Islet precursor cell (in vitro differentiated cells): ENCODE data around the gene IGFBP7.

Experiments
- DNase-seq: peaks from one replicate; pipeline ENCODE4 v3.0.0-alpha.2; 2018

Gene IGFBP7

DNA sequence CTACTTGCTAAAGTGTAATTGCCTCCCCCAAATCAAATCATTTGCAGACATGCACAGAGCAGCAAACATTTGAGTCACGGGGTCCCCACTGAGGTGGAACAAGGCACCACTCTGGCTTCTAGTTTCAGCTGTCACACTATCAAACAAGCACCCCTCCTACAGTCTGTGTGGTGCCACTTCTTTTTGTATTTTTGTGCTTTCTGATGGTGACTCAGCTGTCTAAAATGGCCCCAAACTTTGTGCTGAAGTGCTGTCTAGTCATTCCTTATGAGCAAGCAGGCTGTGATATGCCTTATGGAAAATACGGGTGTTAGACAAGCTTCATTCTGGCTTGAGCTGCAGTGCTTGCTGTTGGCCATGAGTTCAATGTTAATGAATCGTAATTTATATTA, 15.4 kb downstream of the IGFBP7 start:
- no peak for DNase-seq

DNA sequence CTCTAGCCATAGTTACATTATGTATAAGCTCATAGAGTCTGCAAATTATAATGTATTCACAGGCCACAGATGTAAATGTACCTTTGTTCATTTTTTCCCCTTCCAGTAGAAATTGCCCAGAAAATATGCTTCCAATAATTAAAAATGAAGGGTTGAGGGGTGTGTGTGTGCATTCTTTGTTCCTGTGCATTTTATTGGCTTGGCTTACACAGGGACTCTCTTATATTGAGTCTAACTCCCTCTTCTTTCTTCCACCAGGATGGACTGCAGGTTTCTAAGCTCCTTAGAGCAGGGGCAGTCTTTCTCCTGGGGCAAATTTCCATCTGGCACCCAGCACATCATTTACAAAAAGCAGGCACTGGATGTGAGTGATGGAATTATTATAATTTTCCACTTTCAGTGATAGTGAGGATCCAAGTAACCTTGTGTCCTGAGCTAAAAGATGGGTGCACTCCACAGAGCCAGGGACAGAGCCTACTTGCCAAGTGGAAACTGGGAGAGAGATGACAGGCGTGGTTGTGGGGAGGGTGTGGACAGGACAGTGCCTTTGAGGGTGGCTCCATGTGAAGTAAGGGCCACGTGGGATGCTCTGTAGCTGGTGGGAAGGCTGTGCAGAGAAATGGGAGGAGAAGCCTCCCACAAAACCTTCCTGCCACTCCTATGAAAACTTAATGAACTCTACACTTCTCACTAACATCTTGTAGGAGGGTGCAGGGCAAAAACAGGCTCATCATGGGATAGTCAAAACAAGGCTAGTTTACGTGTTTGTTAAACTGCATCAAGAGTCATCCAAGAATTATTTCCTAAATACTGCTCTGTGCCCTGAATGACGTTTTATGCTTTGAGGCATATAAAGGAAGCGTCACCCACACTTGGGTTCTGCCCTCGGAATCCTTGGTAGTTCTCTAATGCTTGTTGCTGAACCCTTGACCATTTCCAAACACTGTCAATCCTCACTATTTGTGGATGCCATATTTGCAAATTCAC, 16.0 kb downstream of the IGFBP7 start:
- no peak for DNase-seq

DNA sequence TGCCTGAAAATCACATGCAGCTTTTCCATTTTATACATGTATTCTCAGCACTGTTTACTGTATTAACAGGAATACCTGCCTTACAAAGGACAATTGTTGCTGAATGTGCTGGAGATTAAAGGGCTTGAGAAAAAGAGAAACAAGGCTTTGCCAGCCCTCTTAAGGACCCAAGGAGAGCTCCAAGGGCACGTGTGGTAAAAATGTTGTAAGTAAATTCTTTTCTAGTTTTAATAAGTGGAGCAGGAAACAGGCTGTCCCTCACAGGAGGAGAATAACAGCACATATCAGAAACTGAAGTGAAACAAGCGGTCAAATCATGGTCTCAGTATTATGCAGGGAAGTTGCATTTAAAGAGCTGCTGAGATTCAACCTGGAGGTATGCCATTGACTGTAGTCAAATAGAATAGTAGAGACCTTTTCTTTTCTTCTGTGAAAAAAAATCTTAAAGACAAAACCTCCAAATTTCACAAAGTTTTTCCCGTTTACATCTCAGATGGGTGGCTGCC, 18.5 kb downstream of the IGFBP7 start:
- DNase-seq: no peak

DNA sequence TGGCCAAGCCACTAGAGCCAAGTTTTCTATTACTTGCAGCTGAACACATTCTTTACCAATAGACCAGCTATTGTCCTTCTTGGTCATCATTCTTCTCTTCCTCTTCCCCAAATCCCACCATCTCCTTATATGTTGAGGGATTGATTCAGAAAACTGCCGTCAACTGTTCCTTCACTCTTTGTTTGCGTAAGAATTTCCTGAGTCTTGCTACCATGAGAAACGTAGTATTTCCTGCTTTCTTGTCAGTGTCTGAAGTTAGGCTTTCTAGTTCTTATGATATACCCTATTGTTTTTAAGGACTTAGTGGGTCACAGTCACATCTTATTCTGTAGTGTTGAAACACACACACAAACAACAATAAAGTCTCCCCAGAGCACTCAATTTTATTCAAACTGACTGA, 20.1 kb downstream of the IGFBP7 start:
- DNase-seq: no peak

DNA sequence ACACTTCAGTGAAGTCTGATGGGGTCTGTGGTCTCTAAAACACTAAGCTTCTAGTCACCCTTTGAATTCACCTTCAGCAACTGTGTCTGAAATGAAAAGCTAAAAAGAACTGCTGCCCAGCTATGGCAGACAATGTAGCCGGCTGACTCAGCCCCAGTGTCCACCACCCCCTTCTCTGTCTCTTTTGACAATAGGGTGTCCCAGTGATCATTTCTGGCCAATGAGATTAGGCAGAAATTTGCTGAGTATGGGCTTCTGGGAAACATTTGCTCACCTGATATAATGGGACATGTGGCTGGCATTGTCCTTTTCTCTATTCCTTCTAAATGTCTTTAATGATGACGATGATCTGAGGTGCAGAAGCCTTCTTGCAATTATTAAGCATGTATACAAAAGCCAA, 20.6 kb downstream of the IGFBP7 start:
- DNase-seq: no peak

DNA sequence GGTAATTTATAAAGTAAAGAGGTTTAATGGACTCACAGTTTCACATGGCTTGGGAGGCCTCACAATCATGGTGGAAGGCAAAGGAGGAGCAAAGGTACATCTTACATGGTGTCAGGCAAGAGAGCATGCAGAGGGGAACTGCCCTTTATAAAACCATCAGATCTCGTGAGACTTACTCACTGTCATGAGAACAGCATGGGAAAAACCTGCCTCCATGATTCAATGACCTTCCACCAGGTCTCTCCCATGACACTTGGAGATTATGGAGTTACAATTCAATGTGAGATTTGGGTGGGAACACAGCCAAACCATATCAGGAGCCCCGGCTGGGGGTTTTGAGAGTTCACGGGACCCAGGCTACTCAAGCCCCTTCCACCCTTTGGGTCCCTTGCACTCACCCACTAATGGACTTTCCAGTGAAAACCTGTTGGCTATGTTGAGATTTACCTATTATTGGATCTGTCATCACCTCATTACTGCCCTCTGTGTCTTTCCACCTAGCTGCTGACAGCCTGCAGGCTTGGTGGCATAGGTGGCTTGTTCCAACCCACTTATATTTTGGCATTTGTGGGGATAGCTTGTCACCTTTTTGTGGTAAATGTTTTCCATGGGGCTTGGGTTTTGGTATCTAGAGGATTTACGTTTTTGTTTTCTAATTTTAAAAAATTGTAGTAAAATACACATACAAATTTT, 24.0 kb downstream of the IGFBP7 start:
- no peak for DNase-seq

DNA sequence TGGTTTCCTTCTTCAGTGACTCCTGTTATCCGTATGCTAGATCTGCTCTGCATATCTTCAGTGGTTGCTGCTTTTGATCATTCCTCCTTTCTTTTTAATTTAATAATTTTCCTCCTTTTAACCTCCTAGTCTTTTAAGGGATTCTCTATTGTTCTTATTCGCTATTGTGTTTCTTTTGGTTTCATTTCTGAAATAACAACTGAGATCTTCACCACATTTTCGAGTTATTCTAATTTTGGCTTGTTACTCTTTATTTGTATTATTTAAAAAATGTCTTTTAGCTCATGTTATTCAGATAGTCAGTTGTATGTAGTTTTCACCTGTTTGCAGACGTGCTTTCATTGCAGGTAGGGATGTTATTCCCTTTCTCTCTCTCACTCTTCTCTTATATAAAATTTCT, 24.9 kb downstream of the IGFBP7 start:
- no peak for DNase-seq

DNA sequence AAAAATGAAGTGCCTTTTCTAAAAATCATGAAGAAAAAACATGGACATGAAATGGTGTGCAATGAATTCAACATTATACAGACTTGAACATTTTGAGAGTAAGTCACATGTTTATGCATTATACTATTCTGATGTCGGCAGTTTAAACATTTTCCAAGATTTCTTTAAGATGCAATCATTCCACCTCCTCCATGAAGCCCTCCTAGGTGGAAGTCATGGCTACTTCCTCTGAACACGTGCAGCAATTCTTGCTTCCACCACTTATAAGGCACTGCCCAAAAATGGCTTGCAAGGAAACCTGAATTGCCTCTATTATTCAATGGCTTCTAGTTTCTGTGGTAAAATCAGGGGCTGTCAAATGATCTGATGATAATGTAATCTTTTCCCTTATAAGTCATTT, 25.8 kb downstream of the IGFBP7 start:
- no peak for DNase-seq

DNA sequence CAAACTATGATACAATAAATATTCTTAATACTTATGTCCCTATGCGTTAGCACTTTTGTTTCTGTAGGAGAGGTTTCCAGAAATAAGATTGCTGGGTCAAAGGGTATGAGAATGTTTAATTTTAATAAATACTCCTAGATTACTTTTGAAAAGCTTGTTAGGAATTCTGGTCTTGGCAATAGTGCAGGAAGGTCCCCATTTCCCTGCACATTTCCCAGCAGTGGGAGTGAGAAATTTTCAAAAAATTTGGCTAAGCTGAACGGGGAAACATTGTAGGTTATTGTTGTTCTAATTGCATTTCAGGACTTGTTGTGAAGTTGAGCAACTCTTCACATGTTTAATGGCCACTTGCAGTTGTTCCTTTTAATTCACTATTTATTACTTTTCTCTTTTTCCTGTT, 27.1 kb downstream of the IGFBP7 start:
- DNase-seq: no peak

DNA sequence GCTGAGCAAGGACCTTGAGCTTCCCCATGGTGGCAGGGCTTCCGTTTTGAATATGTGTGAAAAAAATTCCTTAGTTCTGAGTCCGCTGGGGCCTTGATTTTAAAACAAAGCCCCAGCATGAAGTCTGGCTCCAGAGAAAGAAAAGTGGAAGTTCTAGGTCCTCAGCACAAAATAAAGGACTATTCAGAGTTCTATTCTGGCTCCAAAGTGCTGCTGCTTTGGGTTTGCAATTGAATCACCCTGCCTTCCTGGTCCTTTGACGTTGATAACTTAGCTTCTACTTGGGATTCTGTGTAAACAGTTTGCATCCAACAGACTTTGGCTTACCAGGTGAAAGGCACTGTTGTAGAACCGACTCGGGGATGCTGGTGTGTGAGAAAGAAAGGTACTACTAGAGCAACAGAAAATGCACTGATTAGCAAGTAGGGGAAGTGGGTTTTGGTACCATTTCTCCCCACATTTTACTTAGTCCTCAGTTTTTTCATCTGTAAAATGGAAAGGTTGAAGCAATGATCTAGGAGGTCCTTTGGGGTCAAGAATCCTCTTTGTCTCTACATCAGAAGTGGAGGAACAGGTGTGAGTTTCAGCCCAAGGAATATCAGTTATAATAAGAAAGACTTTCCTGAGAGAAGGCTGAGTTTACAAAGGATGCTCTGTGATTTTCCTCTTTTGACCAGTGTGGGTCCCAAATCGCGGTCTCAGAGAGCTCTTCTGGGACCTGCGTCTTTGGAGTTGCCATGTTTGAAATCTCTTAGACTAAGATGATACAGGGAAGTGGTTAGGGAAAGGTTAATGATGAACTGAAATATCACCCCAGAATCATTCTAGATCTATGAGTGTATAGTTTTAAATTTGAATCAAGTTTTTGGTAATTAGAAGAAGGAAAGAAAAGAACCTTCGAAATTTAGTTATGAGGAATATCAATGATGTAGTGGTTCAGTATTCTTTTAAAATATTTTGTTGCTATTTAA, 28.2 kb downstream of the IGFBP7 start:
- no peak for DNase-seq

DNA sequence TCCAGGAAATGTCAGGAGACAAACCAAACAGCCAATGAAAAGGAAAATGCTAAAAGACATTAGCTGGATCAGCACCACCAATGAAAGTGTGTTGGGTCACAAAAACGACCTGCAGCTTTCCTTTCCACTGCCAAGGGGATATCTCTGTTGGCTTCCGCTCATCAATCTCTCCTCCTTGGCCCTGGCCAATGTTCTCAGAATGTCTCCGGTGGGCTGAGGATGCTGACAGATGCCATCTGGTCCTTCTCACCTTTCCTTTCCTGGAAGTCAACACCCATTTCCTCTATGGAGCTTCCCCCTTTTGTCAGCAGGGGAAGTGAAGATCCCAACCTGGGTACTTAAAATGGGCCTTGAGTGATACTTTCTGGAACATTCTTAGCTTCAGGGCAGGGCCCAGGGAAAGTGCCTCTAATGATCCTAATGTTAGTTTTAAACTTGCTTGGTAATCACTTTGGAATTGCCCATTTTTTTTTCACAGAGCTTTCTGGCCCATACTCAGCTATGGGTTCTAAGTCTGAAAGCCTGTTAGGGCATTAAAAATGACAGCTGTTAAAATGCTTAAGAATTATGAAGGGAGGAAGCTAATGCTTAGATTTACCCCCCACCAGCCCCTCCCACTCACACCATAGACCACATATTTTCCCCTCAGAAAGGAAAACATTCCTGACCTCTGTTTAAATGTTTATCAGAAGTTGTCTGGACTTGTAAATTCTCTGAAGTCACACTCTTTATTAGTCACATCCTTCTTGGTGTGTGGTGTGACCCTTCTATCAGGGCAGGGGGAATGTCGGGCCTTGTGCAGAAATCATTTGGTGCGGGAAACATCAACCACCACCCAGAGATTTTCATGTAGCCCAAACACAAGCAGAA, 29.2 kb downstream of the IGFBP7 start:
- peak; percentile 91 for DNase-seq

DNA sequence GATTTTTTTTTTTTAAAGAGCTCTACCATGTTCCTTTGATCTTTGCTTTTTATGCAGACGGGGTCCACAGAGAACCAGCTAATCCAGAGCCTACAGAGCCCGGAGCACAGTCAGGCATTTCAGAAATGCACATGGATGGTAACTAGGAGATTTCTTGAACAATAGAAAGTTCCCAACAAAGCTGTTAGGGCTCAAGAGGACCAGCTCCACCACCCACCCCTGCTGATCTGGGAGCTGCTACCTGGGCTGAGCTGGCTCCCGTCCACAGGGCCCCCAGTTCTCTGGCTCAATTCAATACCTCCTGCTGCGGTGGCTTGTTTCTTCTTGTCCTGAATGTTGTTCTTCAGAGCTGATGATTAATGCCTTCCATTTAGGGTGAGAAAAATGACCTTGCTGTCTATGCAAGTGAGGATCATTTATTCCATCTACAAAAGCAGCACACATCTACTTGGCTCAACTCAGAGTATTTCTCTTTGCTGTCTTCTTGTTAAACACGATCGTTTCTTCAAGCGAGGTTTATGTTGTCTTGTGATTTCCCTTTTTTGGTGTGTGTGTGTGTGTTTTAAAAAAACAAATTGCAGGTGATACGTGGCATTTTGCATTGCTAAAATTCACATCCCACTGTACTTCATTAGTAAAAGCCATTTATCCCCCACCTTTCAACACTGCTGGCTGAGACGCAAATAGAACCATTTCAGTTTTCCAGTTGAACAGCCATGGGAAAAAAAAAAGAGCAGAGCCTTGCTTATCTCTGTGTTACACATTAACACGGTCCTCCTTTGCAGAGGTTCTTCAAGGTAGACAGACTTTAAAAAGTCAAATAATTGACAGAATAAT, 31.3 kb downstream of the IGFBP7 start:
- peak; percentile 93 for DNase-seq

DNA sequence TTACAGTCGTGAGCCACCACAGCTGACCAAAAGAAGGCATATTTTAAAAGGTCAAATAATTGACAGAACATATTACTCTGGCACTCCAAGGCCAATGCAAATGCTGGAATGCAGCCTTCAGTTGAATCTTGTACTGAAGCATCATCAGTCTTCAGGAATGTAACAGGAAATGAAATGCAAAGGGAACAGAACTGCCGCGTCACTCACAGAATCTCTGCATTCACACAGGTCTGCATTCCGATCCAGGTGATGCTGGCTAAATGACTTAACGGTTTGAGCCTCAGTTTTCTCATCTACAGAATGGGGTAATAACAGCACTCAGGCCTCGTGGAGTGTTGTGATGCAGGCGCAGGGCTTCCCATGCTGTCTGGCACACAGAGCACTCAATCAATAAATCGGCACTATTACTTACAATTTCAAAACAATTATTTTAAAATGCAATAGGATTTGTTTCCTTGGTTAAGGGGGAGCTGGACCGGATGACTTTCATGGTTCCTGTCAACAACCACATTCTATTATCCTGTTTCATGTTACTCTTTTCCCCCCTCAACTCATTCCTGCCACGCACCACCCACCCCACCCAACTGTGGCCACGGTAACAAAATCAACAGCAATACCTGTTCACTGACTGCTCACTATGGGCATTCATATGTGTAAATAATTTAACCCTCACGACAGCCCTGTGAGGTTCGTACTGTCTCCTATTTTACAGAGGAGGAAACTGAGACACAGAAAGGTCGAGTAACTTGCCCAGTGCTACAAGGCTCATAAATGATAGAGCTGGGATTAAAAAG, 32.4 kb downstream of the IGFBP7 start:
- DNase-seq: peak; percentile 89

DNA sequence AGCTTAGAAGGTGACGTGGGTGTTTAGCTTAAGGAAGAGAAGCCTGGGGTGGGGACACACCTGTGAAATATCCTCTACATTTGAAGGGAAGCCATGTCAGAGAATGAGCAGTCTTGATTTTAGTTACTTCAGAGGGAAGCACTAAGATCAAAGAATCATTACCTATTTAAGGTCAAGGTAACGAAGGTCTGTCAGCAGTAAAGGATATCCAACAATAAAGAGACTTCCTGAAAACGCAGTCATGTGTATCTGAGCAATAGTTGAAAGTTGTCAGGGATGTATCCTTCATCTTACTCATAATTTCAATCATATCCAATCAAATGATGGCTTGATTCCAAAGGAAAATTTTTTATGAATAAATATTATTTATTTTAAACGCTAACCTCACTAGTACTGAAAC, 33.5 kb downstream of the IGFBP7 start:
- DNase-seq: no peak

DNA sequence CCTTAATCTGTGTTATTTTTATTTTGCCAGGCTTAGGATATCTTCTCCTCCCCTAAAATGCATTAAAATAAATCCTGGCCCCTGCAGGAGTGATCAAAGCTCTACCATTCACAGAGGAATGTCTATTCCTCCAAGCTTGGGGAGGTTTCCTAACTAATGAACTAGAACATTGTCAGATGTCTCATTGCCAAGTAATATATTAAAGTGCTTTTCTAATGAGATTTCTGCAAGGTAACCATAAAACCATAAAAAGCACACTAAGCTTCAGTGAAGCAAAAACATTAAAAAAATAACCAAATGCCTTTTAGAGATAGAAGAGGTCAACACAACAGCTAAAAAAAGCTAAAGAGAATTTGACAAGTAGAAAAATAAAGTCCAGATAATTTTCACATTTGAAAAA, 34.8 kb downstream of the IGFBP7 start:
- no peak for DNase-seq

DNA sequence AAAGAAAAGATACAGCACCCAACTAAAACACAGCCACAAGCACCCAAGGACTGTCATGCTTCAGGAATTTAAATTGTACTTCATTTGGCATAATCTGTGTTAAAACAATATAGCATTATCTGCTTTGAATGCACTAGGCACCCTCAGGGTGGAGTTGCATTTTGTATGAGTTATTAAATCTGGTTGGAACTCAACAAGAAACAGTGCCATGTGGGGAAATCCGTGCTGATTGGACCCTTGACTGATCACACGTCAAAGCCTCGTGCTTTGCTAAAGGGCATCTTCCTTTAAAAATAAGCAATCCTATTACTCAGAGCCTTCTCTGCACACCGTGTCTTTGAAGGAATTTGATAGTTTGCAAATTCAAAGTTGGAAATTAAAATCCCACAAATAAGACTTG, 35.4 kb downstream of the IGFBP7 start:
- no peak for DNase-seq

DNA sequence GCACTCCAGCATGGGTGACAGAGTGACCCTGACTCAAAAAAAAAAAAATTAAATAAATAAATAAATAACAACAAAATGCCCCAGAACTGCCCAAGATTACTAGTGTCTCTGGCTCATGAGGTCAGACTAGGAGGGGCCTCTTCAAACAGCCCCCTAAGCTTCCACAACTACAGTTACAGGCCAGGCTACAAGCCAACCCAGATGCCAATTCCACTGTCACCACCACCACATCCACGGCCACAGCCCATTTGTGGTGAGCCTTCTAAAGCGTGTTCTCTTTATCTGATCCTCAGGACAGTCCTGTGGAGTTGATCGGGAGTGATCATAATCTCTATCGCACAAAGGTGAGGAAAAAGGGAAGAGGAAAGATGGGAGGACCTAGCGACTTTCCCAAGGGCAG, 36.6 kb downstream of the IGFBP7 start:
- no peak for DNase-seq

DNA sequence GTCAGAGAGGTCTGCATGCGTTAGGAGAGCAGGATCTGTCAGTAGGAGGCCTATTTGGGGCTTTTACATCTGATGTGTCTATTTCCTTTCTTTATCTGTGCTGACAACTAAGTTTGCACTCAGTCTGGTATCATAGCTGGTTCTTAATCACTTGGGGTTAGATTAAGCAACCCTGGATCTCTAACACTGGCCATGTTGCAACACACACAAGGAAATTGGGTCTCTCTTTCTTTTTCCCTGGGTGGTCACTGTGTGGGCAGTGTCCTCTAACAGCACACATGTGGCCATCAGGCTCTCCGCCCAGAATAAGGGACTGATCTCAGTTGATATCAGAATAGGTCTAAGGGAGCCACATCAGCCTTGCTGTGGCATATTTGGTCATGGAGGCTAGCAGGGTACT, 38.9 kb downstream of the IGFBP7 start:
- DNase-seq: no peak

DNA sequence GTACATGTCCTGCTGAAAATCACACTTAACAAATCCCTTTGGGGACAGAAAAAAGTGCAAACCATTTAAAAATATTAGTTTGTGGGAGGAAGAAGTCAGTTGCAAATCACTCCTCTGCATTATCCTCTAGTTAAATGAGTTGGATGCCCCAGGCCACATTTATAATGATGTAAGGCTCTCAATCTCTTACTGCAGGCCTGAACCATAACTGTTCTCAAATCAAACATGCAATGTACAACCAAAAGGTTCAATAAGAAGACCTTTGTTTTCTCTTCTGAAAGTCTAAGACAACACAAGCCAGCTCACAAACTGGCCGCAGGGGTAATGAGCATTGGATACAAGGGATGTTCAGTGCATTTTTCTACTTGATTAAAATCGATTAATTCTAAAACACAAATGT, 39.7 kb downstream of the IGFBP7 start:
- DNase-seq: no peak
